D721Med (cell line): ENCODE results near the gene SLC39A1.
A peak's percentile ranks its signal among the peaks of the same experiment; 100 is the strongest.
"Not testable (repeated sequence)": the region's sequence is repeated elsewhere in the genome, so short reads cannot be mapped to it uniquely, and the experiment has no call there.

Source experiments
- DNase-seq: peaks from one replicate; pipeline ENCODE4 v3.0.0; 2011; ENCODE audit warnings: low spot score; ENCODE audit not compliant: insufficient read length
- FAIRE-seq: peaks from 2 replicates; lab custom pipeline; 2011; peaks lifted over from hg19 to GRCh38; lab: Jason Lieb, UNC
- CTCF ChIP-seq: IDR thresholded peaks from 2 replicates; pipeline ENCODE4 v1.5.1; 2012; ENCODE audit warnings: mild to moderate bottlenecking, control low read depth; ENCODE audit not compliant: insufficient read depth; ENCODE audit errors: missing control alignments

Gene SLC39A1

GRCh38 chr1:153984123-153984894, 21.0 kb upstream of the SLC39A1 start:
- no peak for DNase-seq
- FAIRE-seq, result no peak
- no peak for TF ChIP-seq CTCF

GRCh38 chr1:153981735-153982134, 18.4 kb upstream of the SLC39A1 start:
- not testable (repeated sequence) for DNase-seq, FAIRE-seq

GRCh38 chr1:153979091-153979490, 15.8 kb upstream of the SLC39A1 start:
- DNase-seq, FAIRE-seq: not testable (repeated sequence)

GRCh38 chr1:153978274-153978909, 15.1 kb upstream of the SLC39A1 start:
- no peak for TF ChIP-seq CTCF
- FAIRE-seq, result no peak
- no peak for DNase-seq

- FAIRE-seq (no peak), DNase-seq (peak; percentile 96)
- no peak for TF ChIP-seq CTCF
These were observed 14.2 kb upstream of the SLC39A1 start, which contains the start of gene JTB for GRCh38 chr1:153977250-153978240. JTB (minus strand) TSS chr1:153977674; CDS start chr1:153977252, 422 bp downstream.

GRCh38 chr1:153976819-153977249, 13.5 kb upstream of the SLC39A1 start:
- DNase-seq (no peak), FAIRE-seq (no peak)
- TF ChIP-seq CTCF, result no peak

GRCh38 chr1:153973525-153973924, 10.2 kb upstream of the SLC39A1 start:
- DNase-seq, result no peak
- FAIRE-seq, result no peak
- no peak for TF ChIP-seq CTCF
